HG03175 (cell line): ENCODE results near the gene OR11A1.
"Not testable (repeated sequence)": the region's sequence is repeated elsewhere in the genome, so short reads cannot be mapped to it uniquely, and the experiment has no call there.

ENCODE experiments used
- ATAC-seq: cut with Tn5 transposase; IDR thresholded peaks from one replicate; pipeline ENCODE4 v1.9.1; 2021; ENCODE audit warnings: mild to moderate bottlenecking, moderate library complexity; ENCODE audit not compliant: unreplicated experiment

OR11A1 gene

DNA sequence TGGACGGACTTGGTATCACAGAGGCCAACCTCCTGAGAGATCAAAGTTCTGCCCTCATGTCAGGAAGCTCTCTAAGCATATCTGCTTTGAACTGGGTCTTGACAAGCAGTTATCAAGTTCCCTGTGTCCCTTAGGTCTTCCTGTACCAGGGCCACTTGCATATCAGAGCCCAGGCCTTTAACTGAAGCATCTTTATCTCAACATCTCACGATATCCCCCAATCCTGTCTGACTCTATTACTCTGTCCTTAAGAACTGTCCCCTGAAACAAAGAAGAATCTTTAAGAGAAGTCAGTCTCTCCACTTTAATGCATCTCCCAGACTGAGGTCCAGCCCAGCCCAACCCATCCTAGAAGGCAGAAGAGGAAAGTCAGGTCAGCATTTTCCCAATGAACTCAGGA lies 22.7 kb upstream of the OR11A1 start:
- no peak for ATAC-seq

DNA sequence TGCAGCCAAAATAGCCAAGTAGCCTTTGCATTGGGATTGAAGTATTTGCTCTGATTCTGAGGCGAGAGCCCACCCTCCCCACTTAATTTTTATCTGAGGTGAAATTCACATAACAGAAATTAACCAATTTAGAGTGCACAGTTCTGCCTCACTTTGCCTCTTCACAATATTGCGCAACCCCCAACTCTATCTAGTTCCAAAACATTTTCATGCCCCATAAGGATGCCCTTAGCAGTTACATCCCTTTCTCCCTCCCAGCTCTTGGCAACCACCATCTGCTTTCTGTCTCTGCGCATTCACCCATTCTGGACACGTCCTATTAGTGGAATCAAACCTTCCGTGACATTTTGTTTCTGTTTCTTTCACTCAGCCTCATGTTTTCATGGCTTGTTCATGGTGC lies 21.9 kb upstream of the OR11A1 start:
- no peak for ATAC-seq

DNA sequence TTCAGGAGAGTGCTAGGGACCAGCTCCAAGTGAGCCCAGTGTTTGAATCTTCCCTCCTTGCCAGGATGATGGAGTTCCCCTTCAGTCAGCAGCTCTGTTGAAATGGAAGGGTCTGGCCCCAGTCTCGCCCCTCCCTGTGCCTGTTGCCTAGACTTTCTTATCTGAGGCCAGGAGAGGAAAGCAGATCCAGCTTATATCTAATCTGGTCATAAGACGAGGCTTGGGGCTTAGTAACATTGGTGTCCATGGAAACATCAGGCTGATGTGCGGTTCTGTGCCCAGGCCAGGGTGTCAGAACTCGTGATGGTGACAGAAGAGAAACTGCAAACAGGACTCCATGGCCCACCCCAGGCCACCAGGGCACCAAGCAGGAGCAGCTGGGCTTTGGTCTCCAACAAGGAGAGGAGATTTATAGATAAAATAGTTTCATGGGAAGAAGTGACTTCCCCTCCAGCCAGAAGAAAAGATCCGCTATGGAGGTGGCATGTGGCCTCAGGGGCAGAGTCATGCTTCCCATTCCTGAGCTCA lies 21.1 kb upstream of the OR11A1 start:
- ATAC-seq: no peak

DNA sequence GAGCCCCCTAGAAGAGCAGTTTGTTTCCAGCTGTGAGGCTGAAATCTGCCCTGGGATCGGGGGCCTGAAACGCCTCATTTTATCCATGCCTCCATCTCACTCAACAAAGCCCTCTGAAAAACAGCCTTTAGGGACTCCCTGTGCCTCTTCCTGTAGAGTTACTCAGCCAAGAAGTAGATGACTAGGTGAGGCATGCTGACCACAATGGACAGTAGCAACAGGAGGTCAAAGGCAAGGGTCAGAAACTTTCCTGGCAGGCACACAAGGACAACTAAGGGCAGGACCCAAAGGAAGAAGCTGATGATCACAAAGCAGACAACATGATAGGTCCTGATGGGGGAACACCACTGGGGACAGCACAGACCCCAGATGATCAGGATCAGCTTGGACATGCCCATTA lies 18.1 kb upstream of the OR11A1 start:
- no peak for ATAC-seq

DNA sequence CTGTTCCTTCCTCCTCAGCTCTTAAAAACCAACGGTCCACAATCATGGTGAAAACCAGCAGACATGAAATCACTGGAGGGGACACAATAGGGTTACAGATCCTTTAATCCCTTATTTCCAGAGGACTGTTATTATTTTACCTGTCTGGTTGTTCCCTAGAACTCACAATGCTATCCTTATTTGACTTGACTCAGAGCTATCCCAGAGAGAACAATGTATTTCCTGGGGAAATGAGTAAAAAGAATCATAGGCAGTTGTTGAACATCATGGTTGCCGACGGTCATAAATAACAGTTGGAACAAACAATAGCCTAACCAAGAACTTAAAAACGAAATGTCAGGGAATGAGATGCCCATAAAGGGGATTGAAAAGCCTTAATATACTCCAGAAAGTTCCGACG lies 9.4 kb upstream of the OR11A1 start:
- no peak for ATAC-seq

DNA sequence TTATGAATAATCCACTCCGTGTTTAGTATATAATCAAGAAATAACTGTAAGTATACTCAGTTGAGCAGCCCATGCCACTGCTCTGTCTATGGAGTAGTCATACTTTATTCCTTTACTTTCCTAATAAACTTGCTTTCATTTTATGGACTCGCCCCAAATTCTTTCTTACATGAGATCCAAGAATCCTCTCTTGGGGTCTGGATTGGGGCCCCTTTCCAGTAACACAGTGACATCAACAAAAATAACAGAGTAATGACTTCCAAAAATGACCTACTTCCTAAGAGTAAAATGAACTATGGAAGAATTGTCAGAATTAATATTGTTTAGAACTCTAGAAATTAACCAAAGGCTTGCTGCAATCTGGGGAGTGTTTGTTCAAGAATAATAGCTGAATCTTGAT lies 8.9 kb upstream of the OR11A1 start:
- ATAC-seq: no peak

DNA sequence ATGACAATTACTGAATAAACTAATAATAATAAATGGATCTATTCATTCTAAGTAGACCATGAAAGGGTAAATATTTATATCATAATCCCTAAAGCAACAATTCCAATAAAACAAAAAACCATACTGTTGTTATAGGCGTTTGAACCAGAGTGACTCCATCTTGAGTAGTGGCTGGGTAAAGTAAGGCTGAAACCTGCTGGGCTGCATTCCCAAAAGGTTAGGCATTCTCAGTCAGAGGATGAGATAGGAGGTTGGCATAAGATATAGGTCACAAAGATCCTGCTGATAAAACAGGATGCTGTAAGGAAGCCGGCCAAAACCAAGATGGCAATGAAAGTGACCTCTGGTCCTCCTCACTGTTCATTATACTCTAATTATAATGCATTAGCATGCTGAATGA lies 8.4 kb upstream of the OR11A1 start:
- no peak for ATAC-seq

DNA sequence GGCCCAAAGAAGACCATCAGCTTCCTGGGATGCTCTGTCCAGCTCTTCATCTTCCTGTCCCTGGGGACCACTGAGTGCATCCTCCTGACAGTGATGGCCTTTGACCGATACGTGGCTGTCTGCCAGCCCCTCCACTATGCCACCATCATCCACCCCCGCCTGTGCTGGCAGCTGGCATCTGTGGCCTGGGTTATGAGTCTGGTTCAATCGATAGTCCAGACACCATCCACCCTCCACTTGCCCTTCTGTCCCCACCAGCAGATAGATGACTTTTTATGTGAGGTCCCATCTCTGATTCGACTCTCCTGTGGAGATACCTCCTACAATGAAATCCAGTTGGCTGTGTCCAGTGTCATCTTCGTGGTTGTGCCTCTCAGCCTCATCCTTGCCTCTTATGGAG lies 5.2 kb upstream of the OR11A1 start:
- no peak for ATAC-seq

DNA sequence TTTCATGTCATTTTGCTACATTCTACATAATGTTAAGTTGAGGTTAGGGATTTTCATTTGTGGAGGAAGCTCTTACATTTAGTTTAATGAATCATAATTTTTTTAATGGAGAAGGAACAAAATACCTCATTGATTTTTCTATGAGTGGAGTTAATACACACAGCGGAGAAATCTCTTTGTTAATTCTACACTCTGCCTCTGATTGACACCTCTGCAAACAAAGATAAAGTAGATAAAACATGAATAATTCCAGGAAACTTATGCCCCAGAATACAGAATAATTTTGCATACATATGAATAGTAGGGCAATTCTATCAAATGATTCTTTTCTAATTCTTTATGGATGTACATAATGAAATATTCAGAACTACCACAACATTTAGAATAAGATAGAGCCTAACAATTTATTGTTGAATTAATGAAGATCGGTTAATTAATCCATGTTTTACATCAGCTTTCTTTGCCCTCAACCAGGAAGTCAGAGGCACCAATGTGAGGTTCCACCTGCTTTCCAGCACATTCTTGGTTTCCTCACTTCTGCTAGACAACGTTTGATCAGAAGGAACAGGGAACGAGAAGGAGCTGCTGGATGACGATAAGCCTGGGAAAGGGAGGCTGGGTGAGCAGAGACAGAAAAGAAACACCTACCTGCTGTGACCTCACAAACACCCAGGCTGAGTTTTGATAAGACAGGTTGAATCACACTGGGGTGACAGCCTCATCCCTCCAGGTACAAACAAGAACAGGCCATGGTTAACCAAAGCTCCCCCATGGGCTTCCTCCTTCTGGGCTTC lies 4.3 kb upstream of the OR11A1 start:
- ATAC-seq: no peak

DNA sequence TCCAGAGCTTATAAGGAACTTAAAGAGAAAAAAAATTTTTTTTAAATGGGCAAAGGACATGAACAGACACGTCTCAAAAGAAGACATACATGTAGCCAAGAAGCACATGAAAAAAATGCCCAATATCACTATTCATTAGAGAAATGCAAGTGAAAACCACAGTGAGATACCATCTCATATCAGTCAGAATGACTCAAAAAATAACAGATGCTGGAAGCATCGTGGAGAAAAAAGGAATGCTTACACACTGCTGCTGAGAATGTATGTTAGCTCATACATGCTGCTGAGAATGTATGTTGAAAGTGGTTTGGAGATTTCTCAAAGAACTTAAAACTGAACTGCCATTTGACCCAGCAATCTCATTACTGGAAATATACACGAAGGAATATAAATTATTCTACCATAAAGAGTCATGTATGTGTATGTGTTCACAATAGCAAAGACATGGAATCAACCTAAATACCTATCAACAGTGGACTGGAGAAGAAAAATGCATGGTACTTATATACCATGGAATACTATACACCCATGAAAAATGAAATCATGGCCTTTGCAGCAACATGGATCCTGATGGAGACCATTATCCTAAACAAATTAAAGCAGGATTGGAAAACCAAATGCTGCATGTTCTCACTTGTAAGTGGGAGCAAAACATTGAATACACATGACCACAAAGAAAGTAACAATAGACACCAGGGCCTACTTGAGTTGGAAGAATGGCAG lies 5.2 kb downstream of the OR11A1 start:
- no peak for ATAC-seq

DNA sequence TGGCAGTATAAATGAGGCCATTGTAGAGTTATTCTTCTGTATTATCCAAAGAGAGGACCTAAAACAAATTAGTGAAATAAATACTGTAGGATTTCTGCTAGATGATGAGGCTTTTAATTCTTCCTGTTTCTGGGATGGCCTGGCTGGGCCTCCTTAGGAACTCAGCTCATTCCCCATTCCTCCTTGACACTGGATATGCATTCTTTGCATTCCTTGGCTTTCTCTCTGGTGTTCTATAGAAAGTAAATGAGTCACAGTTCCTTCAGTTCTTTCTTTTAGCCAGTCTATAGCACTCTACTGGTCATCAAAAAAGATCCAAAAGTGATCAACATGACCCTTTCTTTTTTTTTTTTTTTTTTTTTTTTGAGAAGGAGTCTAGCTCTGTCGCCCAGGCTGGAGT lies 9.2 kb downstream of the OR11A1 start:
- no peak for ATAC-seq

DNA sequence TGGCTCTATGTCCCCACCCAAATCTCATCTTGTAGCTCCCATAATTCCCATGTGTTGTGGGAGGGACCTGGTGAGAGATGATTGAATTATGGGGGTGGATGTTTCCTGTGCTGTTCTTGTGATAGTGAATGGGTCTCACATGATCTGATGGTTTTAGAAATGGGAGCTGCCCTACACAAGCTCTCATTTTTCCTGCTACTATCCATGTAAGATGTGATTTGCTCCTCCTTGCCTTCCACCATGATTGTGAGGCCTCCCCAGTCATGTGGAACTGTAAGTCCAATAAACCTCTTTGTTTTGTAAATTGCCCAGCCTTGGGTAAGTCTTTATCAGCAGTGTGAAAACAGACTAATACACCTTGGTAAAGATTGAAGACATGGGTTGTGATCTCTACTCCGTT lies 12.8 kb downstream of the OR11A1 start:
- ATAC-seq: not testable (repeated sequence)

DNA sequence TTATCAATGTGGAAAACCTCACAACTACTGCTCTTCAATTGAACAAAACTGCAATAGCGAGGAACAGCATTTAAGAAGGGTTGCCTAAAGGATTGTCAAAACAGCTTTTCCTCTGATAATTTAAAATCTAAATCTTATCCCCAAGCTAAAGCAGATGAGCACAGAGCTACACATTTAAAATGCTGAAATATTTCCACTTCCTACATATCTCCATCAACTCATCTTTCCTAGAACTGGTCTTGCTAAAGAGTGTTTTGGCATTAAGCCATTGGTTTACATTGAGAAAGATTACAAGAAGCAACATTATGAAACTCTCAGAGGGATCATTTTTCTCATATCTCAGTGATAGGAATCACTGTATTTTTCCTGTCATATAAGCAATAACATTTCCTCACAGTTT lies 14.2 kb downstream of the OR11A1 start:
- ATAC-seq: no peak

DNA sequence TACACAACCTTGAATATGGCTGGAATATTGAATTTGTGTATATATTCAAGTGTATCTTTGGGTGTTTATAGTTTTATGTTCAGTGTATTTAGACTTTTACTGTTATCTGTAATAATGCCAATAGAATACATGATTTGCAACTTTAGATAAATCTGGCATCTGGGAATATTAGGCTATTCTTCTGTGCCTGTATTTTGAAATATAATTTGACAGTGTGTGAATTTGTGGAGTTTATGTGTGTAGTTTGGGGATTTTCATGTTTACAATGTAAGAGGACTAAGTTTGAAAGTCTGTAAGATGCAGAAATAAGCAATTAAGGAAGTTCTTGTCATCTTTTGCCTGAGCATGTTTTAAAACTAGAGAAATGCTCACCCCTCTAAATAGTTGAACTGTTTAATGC lies 17.9 kb downstream of the OR11A1 start, which contains the start of gene OR10C1:
Gene OR10C1, plus strand, starts transcription at position 301 of the 400 bp plus-strand sequence. CDS start 710 bp downstream, outside the sequence.
- ATAC-seq: no peak

DNA sequence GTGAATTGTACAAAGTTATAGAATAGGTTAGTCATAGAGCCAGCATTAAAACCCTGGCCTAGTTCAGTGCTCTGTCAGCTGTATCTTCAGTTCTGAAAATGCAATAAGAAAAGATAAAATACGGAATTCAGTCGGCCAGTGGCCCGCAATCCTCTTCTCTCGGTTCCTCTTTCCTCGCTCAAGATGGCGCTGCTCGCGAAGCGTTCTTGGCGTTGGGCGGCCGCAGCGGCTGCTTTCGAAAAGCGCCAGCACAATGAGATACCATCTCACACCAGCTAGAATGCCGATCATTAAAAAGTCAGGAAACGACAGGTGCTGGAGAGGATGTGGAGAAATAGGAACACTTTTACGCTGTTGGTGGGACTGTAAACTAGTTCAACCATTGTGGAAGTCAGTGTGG lies 20.1 kb downstream of the OR11A1 start:
- not testable (repeated sequence) for ATAC-seq

DNA sequence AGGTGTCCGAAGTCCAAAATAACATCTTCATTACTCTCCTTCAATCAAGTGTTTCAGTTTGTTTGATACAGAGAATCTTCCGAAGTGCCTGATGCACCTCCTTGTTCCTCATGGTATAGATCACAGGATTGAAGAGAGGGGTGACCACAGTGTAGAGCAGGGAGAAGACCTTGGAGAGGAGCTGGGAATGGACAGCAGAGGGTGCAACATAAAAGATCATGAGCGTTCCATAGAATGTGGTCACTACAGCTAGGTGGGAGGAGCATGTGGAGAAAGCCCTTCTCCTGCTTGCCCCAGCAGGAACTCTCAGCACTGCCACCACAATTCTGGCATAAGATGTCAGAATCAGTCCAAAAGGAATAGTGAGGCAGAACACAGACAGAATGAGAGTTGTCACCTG lies 30.2 kb downstream of the OR11A1 start:
- no peak for ATAC-seq

DNA sequence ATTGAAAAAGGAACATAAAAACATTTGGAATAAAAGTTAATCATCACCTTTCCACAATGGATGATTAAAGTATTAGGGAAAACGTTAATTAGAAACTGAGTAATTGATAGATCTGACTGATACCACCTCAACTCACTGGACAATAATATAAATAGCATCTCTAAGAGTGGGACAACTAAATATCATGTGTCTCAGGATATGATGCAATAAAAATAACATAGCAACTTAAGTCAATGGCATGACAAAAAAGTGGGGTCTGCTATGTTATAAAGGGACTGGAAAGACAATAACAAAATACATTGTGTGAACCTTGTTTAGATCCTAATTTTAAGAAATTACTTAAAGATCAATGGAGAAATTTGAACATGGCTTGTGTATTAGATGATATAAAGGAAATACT lies 31.8 kb downstream of the OR11A1 start:
- ATAC-seq: no peak

DNA sequence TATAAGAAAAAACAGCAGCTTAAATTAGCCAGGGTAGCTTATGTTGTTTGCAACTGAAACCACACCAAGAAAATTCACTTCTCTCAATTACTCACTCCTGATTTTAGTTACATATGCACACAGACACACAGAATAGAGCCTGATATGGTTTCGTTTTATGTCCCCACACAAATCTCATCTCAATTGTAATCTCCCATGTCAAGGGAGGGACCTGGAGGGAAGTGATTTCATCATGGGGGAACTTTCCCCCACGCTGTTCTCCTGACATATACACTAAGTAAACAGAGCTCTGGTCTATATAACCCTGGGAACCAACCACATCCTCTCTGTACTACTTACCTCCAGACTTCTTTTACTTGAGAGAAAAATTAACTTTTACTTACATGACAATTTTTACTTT lies 32.3 kb downstream of the OR11A1 start:
- no peak for ATAC-seq

DNA sequence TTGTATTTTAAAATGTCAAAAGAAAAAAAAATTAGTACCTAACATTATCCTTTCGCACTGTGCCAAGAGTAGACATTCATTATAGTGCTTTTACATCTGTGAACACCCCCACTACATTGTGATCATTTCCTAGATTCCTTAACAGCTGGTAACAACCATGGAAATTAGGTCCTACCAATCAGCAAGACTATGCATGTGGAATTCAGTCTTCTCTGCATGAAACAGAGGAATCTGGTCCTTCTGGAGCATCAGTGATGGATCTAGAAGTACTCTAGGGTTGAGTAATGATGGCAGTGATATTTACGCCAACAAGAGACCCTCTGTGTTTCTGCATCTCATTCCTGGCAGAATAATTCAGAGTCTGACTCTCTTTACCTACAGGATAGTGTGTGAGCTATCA lies 32.7 kb downstream of the OR11A1 start:
- no peak for ATAC-seq

DNA sequence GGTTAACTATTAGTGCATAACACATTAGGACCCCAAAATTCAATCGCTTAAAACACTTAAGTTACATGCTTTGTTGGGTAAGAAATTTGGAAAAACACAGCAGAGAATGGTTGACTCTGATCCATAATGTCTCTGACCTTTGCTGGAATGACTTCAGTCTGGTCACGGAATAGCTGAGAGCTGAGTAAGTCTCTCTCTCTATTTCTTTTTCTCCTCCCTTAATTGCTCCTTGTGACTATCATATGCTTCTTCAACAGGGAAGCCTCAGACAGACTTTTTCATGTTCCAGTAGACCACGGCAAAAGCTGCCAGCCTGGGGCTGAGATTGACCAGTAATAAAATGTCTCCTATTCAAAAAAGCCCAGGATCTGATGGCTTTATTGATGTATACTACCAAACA lies 37.4 kb downstream of the OR11A1 start:
- ATAC-seq: no peak

DNA sequence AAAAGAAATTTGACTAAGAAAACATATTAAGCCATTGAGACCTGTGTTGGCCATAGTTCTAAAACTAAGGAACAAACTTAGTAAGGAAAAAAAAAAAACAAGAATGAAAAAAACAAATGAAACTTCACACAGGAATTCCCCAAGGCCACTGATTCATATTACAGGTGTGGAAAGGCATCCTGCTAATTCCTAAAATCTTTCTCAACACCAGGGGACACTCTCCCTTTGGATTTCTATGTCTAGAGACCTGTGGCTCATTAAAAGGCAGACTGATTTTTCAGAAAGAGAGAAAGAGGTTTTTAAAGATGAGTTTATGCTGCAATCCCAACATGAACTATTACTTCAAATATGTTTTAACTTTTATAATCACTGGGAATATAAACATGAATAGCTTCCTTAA lies 42.3 kb downstream of the OR11A1 start, which contains the start of gene OR12D1:
Gene OR12D1, plus strand, starts transcription at position 341 of the 400 bp plus-strand sequence.
- no peak for ATAC-seq

DNA sequence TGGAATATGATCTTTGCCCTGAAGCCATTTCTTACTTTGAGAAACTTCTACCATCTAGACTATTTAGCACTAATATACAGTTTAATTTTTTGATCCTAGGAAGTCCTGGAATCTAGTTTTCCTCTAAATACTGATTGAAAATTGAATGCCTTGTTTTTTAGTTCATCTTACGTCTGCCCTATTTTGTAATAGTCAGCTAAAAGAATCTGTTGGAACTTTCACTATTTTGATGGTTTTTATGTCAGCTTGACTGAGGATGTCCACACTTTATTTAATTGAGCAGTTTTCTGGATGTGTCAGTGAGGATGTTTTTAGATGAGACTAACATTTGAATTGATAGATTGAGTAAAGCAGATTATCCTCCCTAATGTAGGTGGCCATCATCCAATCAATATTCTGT lies 53.1 kb downstream of the OR11A1 start:
- ATAC-seq: no peak
